Measurements from ENCODE around the gene OPCML. TPM values are rescaled to one million over a fixed set of nuclear protein-coding genes. Genes with fewer than 3 reads are reported as not detected.

OPCML gene
- polyA plus RNA-seq, 1 donor (not counting 4 experiments of a cell fraction or from before 2014, with no cell fraction given), result 0.04 TPM

- dilution Hi-C loops (cut with MboI; ENCODE audit: extremely low pct_ligation_motif_present, low sequenced_read_pairs), result no loop called here
- H4K20me1 ChIP-seq (ENCODE audit: control insufficient read depth, extremely low read depth, insufficient read depth, low read length), result no peaks in the 10 kb centered on the region
- H3K9me1 ChIP-seq (ENCODE audit: control insufficient read depth, extremely low read depth, insufficient read depth, low read length), result no peaks in the 10 kb centered on the region
- no peaks in the 10 kb centered on the region for H3K27me3 ChIP-seq (ENCODE audit: control insufficient read depth, extremely low read depth, insufficient read depth, low read length)
- H3K27ac ChIP-seq (ENCODE audit: control insufficient read depth, insufficient read depth, low read length), result no peak overlapping the region
- DNase-seq (ENCODE audit: low read depth, low spot score) (no peak), FAIRE-seq (no peak)
- H3K79me2 ChIP-seq (ENCODE audit: control insufficient read depth, insufficient read depth, low read length), result no peaks in the 10 kb centered on the region
- H3K4me3 ChIP-seq (ENCODE audit: control insufficient read depth in 2 of 3, extremely low read depth in 1 of 3, insufficient read depth in 2 of 3, low read depth in 1 of 3, low read length in 3 of 3), result no peak overlapping the region
- no peaks in the 10 kb centered on the region for H3K36me3 ChIP-seq (ENCODE audit: control insufficient read depth in 2 of 2, extremely low read depth in 1 of 2, insufficient read depth in 2 of 2, low read length in 2 of 2)
- H2AFZ ChIP-seq (ENCODE audit: control insufficient read depth, low read length), result no peak overlapping the region
- TF ChIP-seq, protein P1, sequence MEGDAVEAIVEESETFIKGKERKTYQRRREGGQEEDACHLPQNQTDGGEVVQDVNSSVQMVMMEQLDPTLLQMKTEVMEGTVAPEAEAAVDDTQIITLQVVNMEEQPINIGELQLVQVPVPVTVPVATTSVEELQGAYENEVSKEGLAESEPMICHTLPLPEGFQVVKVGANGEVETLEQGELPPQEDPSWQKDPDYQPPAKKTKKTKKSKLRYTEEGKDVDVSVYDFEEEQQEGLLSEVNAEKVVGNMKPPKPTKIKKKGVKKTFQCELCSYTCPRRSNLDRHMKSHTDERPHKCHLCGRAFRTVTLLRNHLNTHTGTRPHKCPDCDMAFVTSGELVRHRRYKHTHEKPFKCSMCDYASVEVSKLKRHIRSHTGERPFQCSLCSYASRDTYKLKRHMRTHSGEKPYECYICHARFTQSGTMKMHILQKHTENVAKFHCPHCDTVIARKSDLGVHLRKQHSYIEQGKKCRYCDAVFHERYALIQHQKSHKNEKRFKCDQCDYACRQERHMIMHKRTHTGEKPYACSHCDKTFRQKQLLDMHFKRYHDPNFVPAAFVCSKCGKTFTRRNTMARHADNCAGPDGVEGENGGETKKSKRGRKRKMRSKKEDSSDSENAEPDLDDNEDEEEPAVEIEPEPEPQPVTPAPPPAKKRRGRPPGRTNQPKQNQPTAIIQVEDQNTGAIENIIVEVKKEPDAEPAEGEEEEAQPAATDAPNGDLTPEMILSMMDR (optimal IDR thresholded peaks at IDR 0.05 in 1 of 3, IDR thresholded peaks at IDR 0.05 in 1 of 3, conservative IDR thresholded peaks at IDR 0.05 in 1 of 3; ENCODE audit: extremely low read depth in 1 of 3, insufficient read depth in 2 of 3, low read length in 3 of 3), result no peak
- no peak for TF ChIP-seq EZH2 (IDR thresholded peaks at IDR 0.05; ENCODE audit: low read length)
- H3K4me2 ChIP-seq (ENCODE audit: control insufficient read depth, extremely low read depth, insufficient read depth, low read depth, low read length), result no peak overlapping the region
- no peak overlapping the region for H3K9ac ChIP-seq (ENCODE audit: control insufficient read depth, extremely low read depth, insufficient read depth, low read length)
- H3K4me1 ChIP-seq (ENCODE audit: control insufficient read depth, extremely low read depth, insufficient read depth, low read length), result no peaks in the 10 kb centered on the region
- peaks cover 7% of the 10 kb centered on the region for H3K9me3 ChIP-seq (ENCODE audit: control insufficient read depth, low read depth, low read length)
Observed at GRCh38 chr11:132653237-132653636, 879.1 kb downstream of the OPCML start.

DNA sequence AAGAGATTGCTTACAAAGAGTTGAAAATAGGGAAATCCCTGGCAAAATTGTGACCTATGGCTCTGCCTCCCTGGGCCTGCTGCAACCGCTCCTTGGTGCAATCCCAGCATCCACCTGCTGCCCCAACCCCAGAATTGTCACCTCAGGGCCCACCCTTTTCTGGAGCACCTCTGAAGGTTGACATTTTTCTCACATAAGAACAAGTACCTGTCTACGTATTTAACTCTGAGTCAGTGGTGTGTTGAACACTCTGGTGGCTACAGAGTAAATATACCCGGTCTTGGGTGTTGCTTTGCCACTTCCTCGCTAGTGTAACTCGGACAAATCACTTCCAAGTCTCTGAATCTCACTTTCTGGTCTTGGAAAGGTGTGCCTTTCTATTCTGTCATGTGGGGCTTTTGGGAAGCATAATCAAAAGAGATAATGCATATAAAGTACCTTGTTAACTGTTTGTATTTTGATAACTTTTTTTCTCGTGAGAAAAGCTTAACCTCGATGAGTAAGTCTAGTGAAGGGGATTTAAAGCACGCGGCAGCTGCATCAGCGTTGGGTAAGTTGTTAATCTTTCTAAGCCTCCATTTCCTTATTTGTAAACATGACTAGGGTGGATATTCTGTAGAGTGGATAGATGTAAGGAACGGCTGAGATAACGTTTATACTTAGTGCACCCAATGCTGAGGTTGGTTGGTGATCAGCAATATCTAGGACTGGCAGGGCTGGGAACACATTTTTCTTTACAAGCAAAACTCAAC lies 881.2 kb downstream of the OPCML start:
- H3K27ac ChIP-seq (ENCODE audit: control insufficient read depth, insufficient read depth, low read length), result no peak overlapping the region
- FAIRE-seq (no peak), DNase-seq (ENCODE audit: low read depth, low spot score) (no peak)
- no peaks in the 10 kb centered on the region for H4K20me1 ChIP-seq (ENCODE audit: control insufficient read depth, extremely low read depth, insufficient read depth, low read length)
- H2AFZ ChIP-seq (ENCODE audit: control insufficient read depth, low read length), result no peak overlapping the region
- dilution Hi-C loops (cut with MboI; ENCODE audit: extremely low pct_ligation_motif_present, low sequenced_read_pairs), result no loop called here
- H3K9me1 ChIP-seq (ENCODE audit: control insufficient read depth, extremely low read depth, insufficient read depth, low read length), result no peaks in the 10 kb centered on the region
- H3K4me3 ChIP-seq (ENCODE audit: control insufficient read depth in 2 of 3, extremely low read depth in 1 of 3, insufficient read depth in 2 of 3, low read depth in 1 of 3, low read length in 3 of 3), result no peak overlapping the region
- no peak overlapping the region for H3K9ac ChIP-seq (ENCODE audit: control insufficient read depth, extremely low read depth, insufficient read depth, low read length)
- no peaks in the 10 kb centered on the region for H3K36me3 ChIP-seq (ENCODE audit: control insufficient read depth in 2 of 2, extremely low read depth in 1 of 2, insufficient read depth in 2 of 2, low read length in 2 of 2)
- no peaks in the 10 kb centered on the region for H3K27me3 ChIP-seq (ENCODE audit: control insufficient read depth, extremely low read depth, insufficient read depth, low read length)
- no peaks in the 10 kb centered on the region for H3K79me2 ChIP-seq (ENCODE audit: control insufficient read depth, insufficient read depth, low read length)
- TF ChIP-seq, protein P1 (optimal IDR thresholded peaks at IDR 0.05 in 1 of 3, IDR thresholded peaks at IDR 0.05 in 1 of 3, conservative IDR thresholded peaks at IDR 0.05 in 1 of 3; ENCODE audit: extremely low read depth in 1 of 3, insufficient read depth in 2 of 3, low read length in 3 of 3), result no peak
- no peak for TF ChIP-seq EZH2 (IDR thresholded peaks at IDR 0.05; ENCODE audit: low read length)
- H3K4me1 ChIP-seq (ENCODE audit: control insufficient read depth, extremely low read depth, insufficient read depth, low read length), result no peaks in the 10 kb centered on the region
- no peak overlapping the region for H3K4me2 ChIP-seq (ENCODE audit: control insufficient read depth, extremely low read depth, insufficient read depth, low read depth, low read length)
- H3K9me3 ChIP-seq (ENCODE audit: control insufficient read depth, low read depth, low read length), result peaks cover 3% of the 10 kb centered on the region

All from keratinocyte (primary cell).